Left forelimb (tissue), 1 donor: Measurements from ENCODE around the gene LGALS7.
"Not testable (repeated sequence)": the region's sequence is repeated elsewhere in the genome, so short reads cannot be mapped to it uniquely, and the experiment has no call there.

Experiments used
- DNase-seq: peaks from one replicate; pipeline ENCODE4 v3.0.0-alpha.2; 2018; ENCODE audit warnings: low spot score

The LGALS7 gene

GRCh38 chr19:38770949-38771275 lies 2.4 kb downstream of the LGALS7 start:
- not testable (repeated sequence) for DNase-seq

- not testable (repeated sequence) for DNase-seq
Measured at GRCh38 chr19:38770228-38770948, 2.9 kb downstream of the LGALS7 start.

- peak; percentile 91 for DNase-seq
Measured at GRCh38 chr19:38769635-38770211, 3.6 kb downstream of the LGALS7 start.

DNA sequence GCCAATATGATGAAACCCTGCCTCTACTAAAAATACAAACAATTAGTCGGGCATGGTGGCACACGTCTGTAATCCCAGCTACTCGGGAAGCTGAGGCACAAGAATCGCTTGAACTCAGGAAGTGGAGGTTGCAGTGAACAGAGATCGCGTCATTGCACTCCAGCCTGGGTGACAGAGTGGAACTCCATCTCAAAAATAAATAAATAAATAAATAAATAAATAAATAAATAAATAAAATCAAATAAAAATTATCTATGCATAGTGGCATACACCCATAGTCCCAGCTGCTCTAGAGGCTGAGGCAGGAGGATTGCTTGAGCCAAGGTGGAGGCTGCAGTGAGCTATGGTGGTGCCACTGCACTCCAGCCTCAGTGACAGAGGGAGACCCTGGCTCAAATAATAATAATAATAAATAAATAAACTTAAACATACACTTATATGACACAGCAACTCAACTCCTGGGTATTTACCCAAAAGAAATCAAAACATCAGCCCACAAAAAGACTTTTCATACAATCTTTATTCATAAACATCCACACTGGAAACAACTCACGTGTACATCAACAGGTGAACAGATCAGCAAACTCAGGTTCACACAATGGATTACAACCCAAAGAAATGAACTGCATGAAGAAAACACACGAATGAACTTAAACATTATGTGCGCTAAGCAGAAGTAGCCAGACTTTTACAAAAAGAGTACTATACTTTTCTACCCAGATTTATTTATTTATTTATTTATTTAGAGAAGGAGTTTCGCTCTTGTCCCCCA lies 6.9 kb downstream of the LGALS7 start:
- no peak for DNase-seq

DNA sequence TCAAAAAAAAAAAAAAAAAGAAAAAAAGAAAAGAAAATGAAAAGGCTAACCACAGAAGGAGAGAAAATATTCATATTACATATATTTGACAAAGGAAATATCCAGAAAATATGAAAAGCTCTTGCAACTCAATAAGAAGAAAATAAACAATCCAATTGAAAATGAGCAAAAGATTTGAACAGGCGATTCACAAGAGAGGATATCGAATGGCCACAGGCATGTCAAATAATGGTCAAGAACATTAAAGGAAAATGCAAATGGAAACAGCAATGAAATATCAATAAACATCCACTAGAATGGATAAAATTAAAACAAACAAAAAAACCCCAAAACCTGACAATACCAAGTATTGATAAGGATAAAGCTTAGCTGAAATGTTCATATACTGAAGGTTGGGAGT lies 8.1 kb downstream of the LGALS7 start:
- DNase-seq: no peak

DNA sequence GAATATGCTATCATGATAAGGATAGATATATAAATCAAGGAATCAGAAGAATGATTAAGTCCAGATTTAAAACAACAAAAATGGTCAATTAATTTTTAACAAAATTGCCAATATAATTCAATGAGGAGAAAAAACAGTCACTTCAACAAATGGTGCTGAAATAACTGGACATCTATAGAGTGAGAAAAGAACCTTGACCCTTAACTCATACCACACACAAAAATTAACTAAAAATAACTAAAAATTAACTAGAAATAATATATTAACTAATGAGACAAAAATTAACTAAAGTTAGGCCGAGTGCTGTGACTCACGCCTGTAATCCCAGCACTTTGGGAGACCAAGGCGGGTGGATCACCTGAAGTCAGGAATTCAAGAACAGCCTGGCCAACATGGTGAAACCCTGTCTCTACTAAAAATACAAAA lies 9.5 kb downstream of the LGALS7 start:
- no peak for DNase-seq

DNA sequence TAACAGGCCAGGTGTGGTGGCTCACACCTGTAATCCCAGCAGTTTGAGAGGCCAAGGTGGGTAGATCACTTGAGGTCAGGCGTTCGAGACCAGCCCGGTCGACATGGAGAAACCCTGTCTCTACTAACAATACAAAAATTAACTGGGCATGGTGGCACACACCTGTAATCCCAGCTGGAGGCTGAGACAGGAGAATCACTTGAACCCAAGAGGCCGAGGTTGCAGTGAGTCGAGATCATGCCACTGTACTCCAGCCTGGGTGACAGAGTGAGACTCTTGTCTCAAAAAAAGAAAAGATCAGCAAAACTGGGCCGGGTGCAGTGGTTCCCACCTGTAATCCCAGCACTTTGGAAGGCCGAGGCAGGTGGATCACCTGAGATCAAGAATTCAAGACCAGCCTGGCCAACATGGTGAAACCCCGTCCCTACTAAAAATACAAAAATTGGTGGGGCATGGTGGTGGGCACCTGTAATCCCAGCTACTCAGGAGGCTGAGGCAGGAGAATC lies 11.4 kb downstream of the LGALS7 start:
- not testable (repeated sequence) for DNase-seq

GRCh38 chr19:38760805-38761517 lies 12.4 kb downstream of the LGALS7 start:
- not testable (repeated sequence) for DNase-seq

DNA sequence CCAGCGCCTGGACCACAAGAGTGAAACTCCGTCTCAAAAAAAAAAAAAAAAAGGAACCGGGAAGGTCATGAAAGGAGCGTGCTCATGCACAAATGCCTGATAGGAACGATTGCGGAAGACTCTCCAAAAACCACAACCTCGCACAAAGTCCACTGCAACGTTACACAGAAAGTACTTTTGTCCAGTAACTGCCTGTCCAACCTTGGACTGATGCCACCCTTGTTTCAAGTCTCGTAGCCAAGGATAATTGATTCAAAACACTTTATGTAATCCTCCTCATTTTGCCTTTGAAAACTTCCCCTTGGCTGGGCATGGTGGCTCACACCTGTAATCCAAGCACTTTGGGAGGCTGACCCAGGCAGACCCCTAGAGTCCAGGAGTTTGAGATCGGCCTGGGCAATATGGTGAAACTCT lies 13.7 kb downstream of the LGALS7 start:
- no peak for DNase-seq

DNA sequence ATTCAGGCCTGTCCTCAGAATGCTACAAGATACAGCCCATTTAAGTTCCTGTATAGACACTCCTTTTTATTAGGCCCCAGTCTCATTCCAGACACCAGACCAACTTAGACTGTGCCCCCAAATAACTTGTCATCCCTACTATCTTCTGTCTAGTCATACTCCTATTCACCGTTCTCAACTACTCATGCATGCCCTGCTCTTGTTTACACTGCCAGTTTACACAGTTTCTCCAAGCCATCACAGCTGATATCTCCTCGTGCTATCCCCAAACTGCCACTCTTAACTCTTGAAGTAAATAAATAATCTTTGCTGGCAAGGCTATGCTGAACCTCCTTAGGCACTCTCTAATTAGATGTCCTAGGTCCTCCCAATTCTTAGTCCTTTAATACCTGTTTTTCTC lies 19.1 kb downstream of the LGALS7 start:
- not testable (repeated sequence) for DNase-seq

GRCh38 chr19:38753783-38754182 lies 19.5 kb downstream of the LGALS7 start:
- not testable (repeated sequence) for DNase-seq

DNA sequence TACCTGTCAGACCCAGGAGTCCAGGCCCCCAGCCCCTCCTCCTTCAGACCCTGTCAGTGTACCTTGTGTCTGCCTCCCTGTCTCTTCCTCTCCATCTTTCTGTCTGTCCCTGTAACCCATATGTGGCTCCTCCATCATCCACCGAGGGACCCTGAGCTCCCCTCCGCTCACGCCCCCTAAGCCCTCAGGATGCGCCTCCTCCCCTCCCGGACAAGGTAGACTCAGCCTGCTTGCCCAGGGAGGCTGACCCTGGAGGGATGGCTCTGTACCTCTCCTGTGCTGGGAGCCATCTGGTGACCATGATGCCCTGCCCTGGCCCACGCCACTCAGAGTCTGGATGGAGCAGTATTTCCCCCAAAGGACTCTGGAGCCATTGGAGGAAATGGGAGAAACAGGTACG lies 28.0 kb downstream of the LGALS7 start:
- DNase-seq: no peak

GRCh38 chr19:38744874-38745273 lies 28.4 kb downstream of the LGALS7 start:
- DNase-seq: no peak

DNA sequence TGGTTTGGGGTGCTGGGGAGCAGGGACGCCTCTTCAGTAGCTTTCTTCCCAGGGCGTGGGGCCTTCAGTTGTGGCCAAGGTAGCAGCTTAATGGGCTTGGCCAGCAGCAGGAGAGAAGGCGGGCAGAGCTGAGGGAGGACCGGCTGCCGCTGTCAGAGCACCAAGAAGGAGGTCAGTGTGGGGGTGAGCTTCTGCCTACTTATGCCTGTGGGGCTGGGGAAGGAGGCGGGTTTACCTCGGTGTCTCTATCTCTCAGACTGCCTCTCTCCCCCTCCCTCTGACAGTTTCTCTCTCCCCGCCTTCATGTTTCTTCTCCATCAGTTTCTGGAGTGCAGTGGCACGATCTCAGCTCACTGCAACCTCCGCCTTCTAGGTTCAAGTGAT lies 29.0 kb downstream of the LGALS7 start, which contains the start of gene CAPN12:
TSS of gene CAPN12 (minus strand) at position 177 of the 384 bp plus-strand sequence. CDS start 309 bp downstream, outside the sequence.
- DNase-seq: no peak

DNA sequence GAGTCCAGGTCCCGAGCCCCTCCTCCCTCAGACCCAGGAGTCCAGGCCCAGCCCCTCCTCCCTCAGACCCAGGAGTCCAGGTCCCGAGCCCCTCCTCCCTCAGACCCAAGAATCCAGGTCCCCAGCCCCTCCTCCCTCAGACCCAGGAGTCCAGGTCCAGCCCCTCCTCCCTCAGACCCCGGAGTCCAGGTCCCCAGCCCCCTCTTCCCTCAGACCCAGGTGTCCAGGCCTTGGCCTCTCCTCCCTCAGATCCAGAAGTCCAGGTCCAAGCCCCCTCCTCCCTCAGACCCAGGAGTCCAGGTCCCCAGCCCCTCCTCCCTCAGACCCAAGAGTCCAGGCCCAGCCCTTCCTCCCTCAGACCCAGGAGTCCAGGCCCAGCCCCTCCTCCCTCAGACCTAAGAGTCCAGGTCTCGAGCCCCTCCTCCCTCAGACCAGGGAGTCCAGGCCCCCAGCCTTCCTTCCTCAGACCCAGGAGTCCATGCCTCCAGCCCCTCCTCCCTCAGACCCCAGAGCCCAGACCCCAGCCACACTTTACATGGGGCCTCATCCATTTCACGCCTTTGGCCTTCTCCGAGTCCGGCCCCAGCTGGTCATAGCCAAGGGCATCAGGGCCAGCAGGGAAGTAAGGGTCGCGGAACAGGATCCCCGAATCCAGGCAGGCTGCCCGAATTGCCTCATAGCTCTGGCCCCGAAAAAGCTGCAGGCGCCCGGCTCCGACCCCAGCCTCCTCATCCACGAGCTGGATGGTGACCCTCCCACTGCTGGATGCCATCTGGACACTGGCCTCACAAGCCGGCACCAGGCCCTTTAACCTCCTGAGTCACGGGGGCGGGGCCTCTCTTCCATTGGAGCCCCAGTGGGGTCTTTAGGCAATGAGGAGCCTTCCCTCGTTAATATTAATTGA lies 29.7 kb downstream of the LGALS7 start:
- DNase-seq: no peak

DNA sequence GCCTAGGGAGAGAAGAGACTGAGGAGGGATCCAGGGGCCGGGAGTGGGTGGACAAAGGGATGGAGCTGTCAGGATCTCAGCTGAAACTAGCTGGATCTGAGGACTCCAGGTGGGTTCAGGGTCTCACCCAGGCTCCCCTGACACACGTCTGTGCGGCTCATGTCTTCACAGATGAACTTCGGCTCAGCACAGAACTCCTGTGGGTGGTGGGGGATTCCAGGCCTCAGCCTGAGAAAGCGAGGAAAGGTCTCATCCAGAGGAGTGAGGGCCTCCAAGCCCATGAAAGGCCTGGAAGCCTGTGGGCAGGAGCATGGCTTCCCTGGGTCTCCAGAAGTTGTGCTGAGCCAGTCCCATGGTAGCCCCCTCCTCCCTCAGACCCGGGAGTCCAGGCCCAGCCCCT lies 30.4 kb downstream of the LGALS7 start:
- DNase-seq: no peak

DNA sequence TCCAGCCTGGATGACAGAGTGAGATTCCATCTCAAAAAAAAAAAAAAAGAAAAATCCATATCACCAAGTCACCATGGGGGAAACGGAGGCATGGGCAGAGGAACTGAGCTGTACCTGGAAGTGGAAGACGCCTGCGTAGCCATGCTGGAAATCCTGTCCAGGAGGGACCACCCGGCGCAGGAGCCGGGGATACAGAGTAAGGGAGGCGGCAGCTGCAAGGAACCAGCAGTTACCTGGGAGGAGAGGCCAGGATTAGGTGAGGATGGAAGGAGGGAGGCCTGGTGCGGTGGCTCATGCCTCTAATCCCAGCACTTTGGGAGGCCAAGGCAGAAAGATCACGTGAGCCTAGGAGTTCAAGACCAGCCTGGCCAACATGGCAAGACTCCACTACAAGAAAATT lies 31.0 kb downstream of the LGALS7 start:
- DNase-seq: no peak

DNA sequence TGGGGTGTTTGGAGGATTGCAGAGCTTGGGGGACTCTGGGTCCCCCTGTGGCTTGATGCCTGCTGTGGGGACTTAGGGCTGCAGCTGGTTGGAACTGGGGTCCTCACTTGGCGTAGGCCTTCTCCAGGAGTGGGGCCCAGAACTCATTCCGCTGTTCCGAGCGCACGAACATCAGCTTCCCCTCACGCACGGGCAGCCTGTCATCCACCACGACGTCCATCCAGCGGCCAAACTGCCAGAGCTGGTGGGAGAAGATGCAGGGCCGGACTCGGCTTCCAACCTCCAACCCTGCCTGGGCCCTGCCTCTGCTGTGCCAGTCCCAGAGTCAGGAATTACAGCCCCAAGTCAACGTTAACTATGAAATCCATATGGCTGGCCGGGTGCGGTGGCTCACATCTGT lies 31.6 kb downstream of the LGALS7 start:
- DNase-seq: no peak

DNA sequence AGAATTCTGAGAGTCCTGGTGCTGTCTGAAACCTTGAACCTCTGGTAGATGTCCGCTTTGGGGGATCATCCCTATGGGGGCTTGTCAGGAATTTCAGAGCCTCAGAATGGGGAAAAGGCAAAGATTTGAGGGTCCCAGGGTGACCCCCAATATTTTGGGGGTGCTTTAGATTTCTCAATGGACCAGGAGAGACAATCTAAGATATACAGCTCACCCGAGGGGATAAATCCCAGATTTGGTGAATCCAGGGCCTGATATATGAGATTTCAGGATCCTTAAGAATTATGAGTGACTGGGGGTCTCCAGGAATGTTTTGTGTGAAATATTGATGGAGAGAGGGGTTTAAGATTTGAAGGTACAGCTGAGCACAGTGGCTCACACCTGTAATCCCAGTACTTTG lies 32.4 kb downstream of the LGALS7 start:
- DNase-seq: no peak

DNA sequence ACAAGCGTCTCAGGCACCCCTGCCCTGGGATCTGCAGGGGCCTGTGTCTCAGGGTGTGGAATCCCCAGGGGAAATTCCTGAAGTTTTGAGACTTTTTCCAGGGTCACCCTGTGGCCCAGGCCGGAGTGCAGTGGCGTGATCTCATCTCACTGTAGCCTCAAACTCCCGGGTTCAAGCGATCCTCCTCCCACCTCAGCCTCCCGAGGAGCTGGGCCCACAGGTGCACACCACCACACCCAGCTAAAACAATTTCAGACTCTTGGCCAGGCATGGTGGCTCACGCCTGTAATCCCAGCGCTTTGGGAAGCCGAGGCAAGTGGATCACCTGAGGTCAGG lies 33.1 kb downstream of the LGALS7 start:
- DNase-seq: no peak
